ENCODE results near the gene CLC. TPM values are rescaled to one million over a fixed set of nuclear protein-coding genes. Genes with fewer than 3 reads are reported as not detected.

The CLC gene
- total RNA-seq, 1 experiment from 2014 or later: not detected

DNA sequence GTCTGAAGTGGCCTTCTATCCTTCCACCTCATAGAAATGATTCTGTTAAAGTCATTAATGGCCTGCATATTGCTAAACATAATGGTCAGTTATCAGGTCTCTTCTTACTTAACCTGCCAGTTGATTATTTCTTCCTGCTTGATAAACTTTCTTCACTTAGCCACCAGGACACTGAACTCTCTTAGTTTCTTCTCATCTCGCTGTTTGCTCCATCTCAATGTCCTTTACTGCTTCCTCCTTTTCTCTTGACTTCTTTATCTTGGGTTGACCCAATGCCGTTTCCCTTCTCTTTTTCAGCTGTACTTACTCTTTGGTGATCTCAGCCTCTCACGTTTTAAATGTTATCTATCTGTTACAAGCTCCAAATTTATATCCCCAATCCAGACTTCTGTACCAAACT is 17.1 kb upstream of the CLC start:
- Histone ChIP-seq H3K27me3 (ENCODE audit: low read length) (no peaks in the 10 kb centered on the region; the same call in 1 of the 2 replicates), H2AFZ (ENCODE audit: low read length) (no peak overlapping the region; the same call in 1 of the 2 replicates), H3K79me2 (ENCODE audit: low read length) (no peaks in the 10 kb centered on the region), H3K9me3 (ENCODE audit: low read length) (no peaks in the 10 kb centered on the region), H3K4me3 (ENCODE audit: low read length) (no peak overlapping the region), H3K9me2 (replicated peaks; ENCODE audit: insufficient read depth, low read length) (no peaks in the 10 kb centered on the region), H4K20me1 (ENCODE audit: insufficient read depth, low read depth, low read length) (no peaks in the 10 kb centered on the region), H3K4me1 (ENCODE audit: low read length) (peaks cover 40% of the 10 kb centered on the region), H3K4me2 (ENCODE audit: low read depth, low read length, poor library complexity, severe bottlenecking) (no peak overlapping the region), H3K36me3 (ENCODE audit: insufficient read depth, low read length) (no peaks in the 10 kb centered on the region), H3K27ac (ENCODE audit: low read length) (no peak overlapping the region), H3K9ac (ENCODE audit: low read length) (no peak overlapping the region)
- no peak for DNase-seq

DNA sequence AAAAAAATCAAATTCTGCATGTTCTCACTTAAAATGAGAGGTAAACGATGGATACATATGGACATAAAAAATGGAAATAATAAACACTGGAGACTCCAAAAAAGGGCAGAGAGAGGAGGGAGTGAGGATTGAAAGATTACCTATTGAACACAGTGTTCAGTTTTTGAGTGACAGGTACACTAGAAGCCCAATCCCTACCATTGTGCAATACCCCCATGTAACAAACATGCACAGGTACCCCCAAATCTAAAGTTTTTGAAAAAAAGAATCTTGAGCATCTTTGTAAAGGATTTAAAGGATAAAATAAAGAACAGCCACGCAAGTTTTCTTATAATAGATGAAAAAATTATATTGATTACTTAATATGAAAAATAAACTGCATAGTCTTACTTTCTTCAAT is 16.7 kb upstream of the CLC start:
- H2AFZ ChIP-seq (ENCODE audit: low read length): no peak overlapping the region
- no peak for DNase-seq

DNA sequence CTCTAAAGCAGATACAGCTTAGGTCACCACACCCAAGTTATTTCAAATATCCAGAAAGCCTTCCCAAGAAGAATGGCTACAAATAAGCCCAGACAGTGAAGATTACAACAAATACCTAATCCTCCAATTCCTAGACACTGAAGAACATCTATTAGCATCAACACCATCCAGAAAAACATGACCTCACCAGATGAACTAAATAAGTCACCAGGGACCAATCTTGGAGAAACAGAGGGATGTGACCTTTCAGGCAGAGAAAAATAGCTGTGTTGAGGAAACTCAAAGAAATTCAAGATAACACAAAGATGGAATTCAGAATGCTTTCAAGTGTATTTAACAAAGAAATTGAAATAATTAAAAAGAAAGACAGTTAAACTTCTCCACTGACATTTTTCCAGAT is 15.0 kb upstream of the CLC start:
- H3K4me1 ChIP-seq (ENCODE audit: low read length): peaks cover 18% of the 10 kb centered on the region
- H2AFZ ChIP-seq (ENCODE audit: low read length): no peak overlapping the region
- H3K9me3 ChIP-seq (ENCODE audit: low read length): no peaks in the 10 kb centered on the region
- DNase-seq: no peak
- no peaks in the 10 kb centered on the region for H3K36me3 ChIP-seq (ENCODE audit: insufficient read depth, low read length)
- no peak overlapping the region for H3K9ac ChIP-seq (ENCODE audit: low read length)
- no peaks in the 10 kb centered on the region for H4K20me1 ChIP-seq (ENCODE audit: insufficient read depth, low read depth, low read length)
- H3K27ac ChIP-seq (ENCODE audit: low read length): no peak overlapping the region
- no peak overlapping the region for H3K4me2 ChIP-seq (ENCODE audit: low read depth, low read length, poor library complexity, severe bottlenecking)
- no peaks in the 10 kb centered on the region; the same call in 1 of the 2 replicates for H3K27me3 ChIP-seq (ENCODE audit: low read length)
- H3K4me3 ChIP-seq (ENCODE audit: low read length): no peak overlapping the region
- no peaks in the 10 kb centered on the region for H3K9me2 ChIP-seq (replicated peaks; ENCODE audit: insufficient read depth, low read length)
- no peaks in the 10 kb centered on the region for H3K79me2 ChIP-seq (ENCODE audit: low read length)

More for the DNA sequence above, 16.7 kb upstream of the CLC start:
- H3K9me2 ChIP-seq (replicated peaks; ENCODE audit: insufficient read depth, low read length): no peaks in the 10 kb centered on the region
- no peaks in the 10 kb centered on the region; the same call in 1 of the 2 replicates for H3K27me3 ChIP-seq (ENCODE audit: low read length)
- H4K20me1 ChIP-seq (ENCODE audit: insufficient read depth, low read depth, low read length): no peaks in the 10 kb centered on the region
- no peak overlapping the region for H3K4me3 ChIP-seq (ENCODE audit: low read length)
- H3K36me3 ChIP-seq (ENCODE audit: insufficient read depth, low read length): no peaks in the 10 kb centered on the region
- H3K4me1 ChIP-seq (ENCODE audit: low read length): peaks cover 36% of the 10 kb centered on the region
- no peak overlapping the region for H3K27ac ChIP-seq (ENCODE audit: low read length)
- H3K9ac ChIP-seq (ENCODE audit: low read length): no peak overlapping the region
- H3K9me3 ChIP-seq (ENCODE audit: low read length): no peaks in the 10 kb centered on the region
- H3K79me2 ChIP-seq (ENCODE audit: low read length): no peaks in the 10 kb centered on the region
- H3K4me2 ChIP-seq (ENCODE audit: low read depth, low read length, poor library complexity, severe bottlenecking): no peak overlapping the region

DNA sequence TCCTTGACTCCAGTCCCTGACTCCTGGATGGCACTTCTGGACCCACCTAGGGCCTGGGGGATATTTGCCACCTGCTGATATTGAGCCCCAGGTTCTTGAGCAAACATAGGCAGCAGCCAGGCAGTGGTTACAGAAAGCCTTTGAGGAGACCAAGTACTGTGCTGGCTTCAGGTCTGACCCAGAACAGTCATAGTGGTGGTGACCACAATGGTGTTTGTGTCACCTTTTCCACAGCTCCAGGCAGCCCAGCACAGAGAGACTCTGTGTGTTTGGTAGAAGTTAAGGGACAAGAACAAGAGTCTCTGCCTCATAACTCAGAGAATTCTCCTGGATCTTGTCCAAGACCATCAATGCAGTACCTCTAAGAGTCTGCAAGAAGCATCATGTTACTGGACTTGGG is 14.6 kb upstream of the CLC start:
- H4K20me1 ChIP-seq (ENCODE audit: insufficient read depth, low read depth, low read length): no peaks in the 10 kb centered on the region
- no peaks in the 10 kb centered on the region for H3K36me3 ChIP-seq (ENCODE audit: insufficient read depth, low read length)
- no peak overlapping the region for H3K4me2 ChIP-seq (ENCODE audit: low read depth, low read length, poor library complexity, severe bottlenecking)
- no peak overlapping the region for H2AFZ ChIP-seq (ENCODE audit: low read length)
- peaks cover 14% of the 10 kb centered on the region for H3K4me1 ChIP-seq (ENCODE audit: low read length)
- no peak overlapping the region for H3K4me3 ChIP-seq (ENCODE audit: low read length)
- no peak for DNase-seq
- H3K79me2 ChIP-seq (ENCODE audit: low read length): no peaks in the 10 kb centered on the region
- H3K27ac ChIP-seq (ENCODE audit: low read length): no peak overlapping the region
- H3K9me3 ChIP-seq (ENCODE audit: low read length): no peaks in the 10 kb centered on the region
- H3K9me2 ChIP-seq (replicated peaks; ENCODE audit: insufficient read depth, low read length): no peaks in the 10 kb centered on the region
- no peak overlapping the region for H3K9ac ChIP-seq (ENCODE audit: low read length)
- no peaks in the 10 kb centered on the region; the same call in 1 of the 2 replicates for H3K27me3 ChIP-seq (ENCODE audit: low read length)

DNA sequence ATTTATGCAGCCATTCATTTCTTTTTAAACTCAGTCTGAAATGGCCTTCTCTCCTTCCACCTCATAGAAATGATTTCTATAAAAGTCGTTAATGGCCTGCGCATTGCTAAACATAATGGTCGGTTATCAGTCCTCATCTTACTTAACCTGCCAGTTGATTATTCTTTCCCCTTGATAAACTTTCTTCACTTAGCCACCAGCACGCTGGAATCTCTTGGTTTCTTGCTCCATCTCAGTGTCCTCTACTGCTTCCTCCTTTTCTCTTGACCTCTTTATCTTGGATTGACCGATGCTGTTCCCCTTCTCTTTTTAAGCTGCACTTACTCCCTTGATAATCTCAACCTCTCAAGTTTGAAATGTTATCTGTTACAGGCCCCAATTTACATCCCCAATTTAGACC is 12.2 kb upstream of the CLC start:
- Histone ChIP-seq H3K79me2 (ENCODE audit: low read length) (no peaks in the 10 kb centered on the region), H3K9me3 (ENCODE audit: low read length) (no peaks in the 10 kb centered on the region), H3K4me1 (ENCODE audit: low read length) (peaks cover 8% of the 10 kb centered on the region), H2AFZ (ENCODE audit: low read length) (no peak overlapping the region), H3K36me3 (ENCODE audit: insufficient read depth, low read length) (no peaks in the 10 kb centered on the region), H3K4me2 (ENCODE audit: low read depth, low read length, poor library complexity, severe bottlenecking) (no peak overlapping the region), H4K20me1 (ENCODE audit: insufficient read depth, low read depth, low read length) (no peaks in the 10 kb centered on the region), H3K27me3 (ENCODE audit: low read length) (no peaks in the 10 kb centered on the region), H3K9ac (ENCODE audit: low read length) (no peak overlapping the region), H3K4me3 (ENCODE audit: low read length) (no peak overlapping the region), H3K27ac (ENCODE audit: low read length) (no peak overlapping the region), H3K9me2 (replicated peaks; ENCODE audit: insufficient read depth, low read length) (no peaks in the 10 kb centered on the region)
- no peak for DNase-seq

DNA sequence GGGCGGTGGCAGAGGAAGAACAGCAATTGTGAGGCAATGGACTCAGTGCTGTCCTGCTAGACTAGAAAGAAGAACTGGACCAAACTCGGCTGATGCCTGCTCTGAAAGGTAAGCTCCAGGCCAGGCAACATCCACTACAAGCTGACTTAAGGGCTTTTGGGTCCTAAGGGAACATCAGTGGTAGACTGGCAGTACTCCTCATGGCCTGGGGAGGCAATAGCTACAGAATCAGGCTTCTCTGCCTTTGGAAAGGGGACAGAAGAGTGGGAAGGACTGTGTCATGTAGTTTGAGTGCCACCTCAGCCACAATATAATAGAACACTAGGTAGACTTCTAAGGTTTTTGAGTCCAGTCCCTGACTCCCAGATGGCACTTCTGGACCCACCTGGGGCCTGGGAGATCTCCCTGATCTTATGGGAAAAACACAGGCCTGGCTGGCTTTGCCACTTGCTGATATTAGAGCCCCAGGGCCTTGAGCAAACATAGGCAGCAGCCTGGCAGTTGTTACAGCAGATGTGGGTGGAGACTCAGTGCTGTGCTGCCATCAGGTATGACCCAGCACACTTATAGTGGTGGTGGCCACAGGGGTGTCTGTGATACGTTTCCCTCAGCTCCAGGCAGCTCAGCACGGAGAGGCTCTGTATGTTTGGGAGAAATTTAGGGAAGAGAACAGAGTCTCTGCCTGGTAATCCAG is 9.2 kb upstream of the CLC start:
- H3K4me1 ChIP-seq (ENCODE audit: low read length): peaks cover 10% of the 10 kb centered on the region
- H3K4me3 ChIP-seq (ENCODE audit: low read length): no peak overlapping the region
- no peaks in the 10 kb centered on the region for H3K9me3 ChIP-seq (ENCODE audit: low read length)
- H3K9ac ChIP-seq (ENCODE audit: low read length): no peak overlapping the region
- H3K9me2 ChIP-seq (replicated peaks; ENCODE audit: insufficient read depth, low read length): no peaks in the 10 kb centered on the region
- no peak overlapping the region for H2AFZ ChIP-seq (ENCODE audit: low read length)
- no peak overlapping the region for H3K4me2 ChIP-seq (ENCODE audit: low read depth, low read length, poor library complexity, severe bottlenecking)
- no peaks in the 10 kb centered on the region for H3K36me3 ChIP-seq (ENCODE audit: insufficient read depth, low read length)
- H3K27ac ChIP-seq (ENCODE audit: low read length): no peak overlapping the region
- no peaks in the 10 kb centered on the region for H4K20me1 ChIP-seq (ENCODE audit: insufficient read depth, low read depth, low read length)
- DNase-seq: no peak
- H3K27me3 ChIP-seq (ENCODE audit: low read length): no peaks in the 10 kb centered on the region
- no peaks in the 10 kb centered on the region for H3K79me2 ChIP-seq (ENCODE audit: low read length)

DNA sequence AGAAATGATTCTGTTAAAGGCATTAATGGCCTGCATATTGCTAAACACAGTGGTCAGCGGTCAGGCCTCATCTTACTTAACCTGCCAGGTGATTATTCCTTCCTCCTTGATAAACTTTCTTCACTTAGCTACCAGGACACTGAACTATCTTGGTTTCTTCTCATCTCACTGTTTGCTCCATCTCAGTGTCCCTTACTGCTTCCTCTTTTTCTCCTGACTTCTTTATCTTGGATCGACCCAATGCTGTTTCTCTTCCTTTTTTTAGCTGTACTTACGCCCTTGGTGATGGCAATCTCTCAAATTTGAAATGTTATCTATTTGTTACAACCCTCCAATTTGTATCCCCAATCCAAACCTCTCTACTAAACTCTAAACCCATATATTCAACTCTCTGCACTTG is 7.8 kb upstream of the CLC start:
- H2AFZ ChIP-seq (ENCODE audit: low read length): no peak overlapping the region
- no peaks in the 10 kb centered on the region for H3K9me2 ChIP-seq (replicated peaks; ENCODE audit: insufficient read depth, low read length)
- peaks cover 10% of the 10 kb centered on the region for H3K4me1 ChIP-seq (ENCODE audit: low read length)
- H3K36me3 ChIP-seq (ENCODE audit: insufficient read depth, low read length): no peaks in the 10 kb centered on the region
- H4K20me1 ChIP-seq (ENCODE audit: insufficient read depth, low read depth, low read length): no peaks in the 10 kb centered on the region
- no peaks in the 10 kb centered on the region for H3K79me2 ChIP-seq (ENCODE audit: low read length)
- no peak overlapping the region for H3K27ac ChIP-seq (ENCODE audit: low read length)
- H3K27me3 ChIP-seq (ENCODE audit: low read length): no peaks in the 10 kb centered on the region
- no peak for DNase-seq
- H3K9ac ChIP-seq (ENCODE audit: low read length): no peak overlapping the region
- no peaks in the 10 kb centered on the region for H3K9me3 ChIP-seq (ENCODE audit: low read length)
- H3K4me2 ChIP-seq (ENCODE audit: low read depth, low read length, poor library complexity, severe bottlenecking): no peak overlapping the region
- H3K4me3 ChIP-seq (ENCODE audit: low read length): no peak overlapping the region

DNA sequence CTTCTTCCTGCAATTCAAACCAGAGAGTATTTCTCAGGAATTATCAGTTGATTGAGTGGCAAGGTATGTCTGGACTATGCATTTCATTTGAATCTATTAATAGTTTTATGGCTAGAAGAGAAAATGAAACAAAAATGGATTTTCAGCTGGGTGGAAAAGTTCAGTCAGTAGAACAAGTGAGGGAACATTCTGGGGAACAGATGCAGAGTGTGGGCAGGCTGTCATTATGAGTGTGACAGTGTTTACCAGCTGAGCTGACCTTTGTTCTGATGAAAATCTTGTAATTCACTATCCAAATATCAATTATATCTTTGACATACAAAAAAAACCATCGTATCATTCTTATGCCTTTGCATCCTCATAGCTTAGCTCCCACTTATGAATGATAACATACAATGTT is 2.6 kb upstream of the CLC start:
- Histone ChIP-seq H2AFZ (ENCODE audit: low read length) (no peak overlapping the region), H3K27ac (ENCODE audit: low read length) (no peak overlapping the region), H3K27me3 (ENCODE audit: low read length) (no peaks in the 10 kb centered on the region), H3K9me2 (replicated peaks; ENCODE audit: insufficient read depth, low read length) (no peaks in the 10 kb centered on the region), H3K9me3 (ENCODE audit: low read length) (no peaks in the 10 kb centered on the region), H3K36me3 (ENCODE audit: insufficient read depth, low read length) (no peaks in the 10 kb centered on the region), H3K9ac (ENCODE audit: low read length) (no peak overlapping the region), H3K4me1 (ENCODE audit: low read length) (peaks cover 29% of the 10 kb centered on the region), H3K79me2 (ENCODE audit: low read length) (no peaks in the 10 kb centered on the region), H3K4me3 (ENCODE audit: low read length) (no peak overlapping the region), H4K20me1 (ENCODE audit: insufficient read depth, low read depth, low read length) (no peaks in the 10 kb centered on the region), H3K4me2 (ENCODE audit: low read depth, low read length, poor library complexity, severe bottlenecking) (no peak overlapping the region)
- no peak for DNase-seq
